Hepatic stellate cell (primary cell): Measurements from ENCODE around the gene EEF1AKMT4.
A peak's percentile ranks its signal among the peaks of the same experiment; 100 is the strongest.
"Not testable (repeated sequence)": the region's sequence is repeated elsewhere in the genome, so short reads cannot be mapped to it uniquely, and the experiment has no call there.

Experiments used
- DNase-seq: peaks from one replicate; pipeline ENCODE4 v3.0.0; 2011; ENCODE audit warnings: low spot score

The EEF1AKMT4 gene

DNA sequence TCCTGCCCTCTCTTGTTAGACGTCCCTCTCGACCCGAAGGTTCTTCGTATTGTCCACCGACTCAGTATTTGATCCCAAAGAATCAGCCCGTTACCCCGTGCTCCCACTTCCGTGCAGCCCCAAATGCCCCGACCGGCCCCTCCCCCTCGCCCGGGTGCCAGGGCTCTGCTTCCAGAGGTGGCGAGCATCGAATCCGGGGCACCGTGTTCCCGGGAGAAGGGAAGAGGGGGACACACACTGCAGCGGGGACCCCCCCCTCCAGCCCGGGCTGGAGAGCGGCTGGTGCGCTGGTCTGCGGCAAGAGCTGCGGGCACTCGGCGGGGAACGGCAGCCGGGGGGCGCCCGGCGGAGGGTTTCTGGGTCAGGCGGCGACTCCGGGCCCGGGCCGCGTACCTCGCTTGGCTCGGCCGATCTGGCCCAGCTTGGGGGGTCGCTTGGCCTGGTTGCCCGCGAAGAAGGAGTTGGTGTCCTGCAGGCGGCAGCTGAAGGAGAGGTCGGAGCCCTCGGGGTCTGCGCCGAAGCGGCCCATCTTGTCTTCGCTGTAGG lies 11.3 kb downstream of the EEF1AKMT4 start:
- DNase-seq, result no peak

DNA sequence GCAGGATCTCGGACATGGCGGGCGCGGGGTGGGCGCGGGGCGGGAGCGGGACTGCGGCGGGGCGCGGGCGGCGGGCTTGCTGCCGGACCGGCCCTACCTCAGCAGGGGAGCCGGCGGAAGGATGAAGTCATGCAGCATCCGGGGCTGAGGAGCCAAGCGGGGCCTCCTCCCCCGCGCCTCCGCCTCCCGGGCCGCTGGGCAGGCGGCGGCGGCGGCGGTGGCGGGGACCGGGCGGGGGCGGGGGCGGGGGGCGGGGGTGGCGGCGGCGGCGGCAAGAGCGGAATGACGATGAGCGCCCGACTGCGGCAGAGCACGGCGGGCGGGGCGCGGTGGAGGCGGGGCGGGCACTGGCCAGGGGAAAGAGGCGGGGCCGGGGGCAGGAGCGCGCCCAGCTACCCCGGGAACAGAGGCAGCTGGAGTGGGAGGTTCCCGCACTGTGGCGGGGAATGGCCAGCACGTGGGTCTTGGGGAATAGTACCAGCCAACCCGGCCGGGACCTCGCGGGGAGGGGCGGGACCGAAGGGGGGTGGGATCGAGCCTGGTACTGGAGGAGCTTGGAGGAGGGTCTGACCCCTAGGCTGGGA lies 11.9 kb downstream of the EEF1AKMT4 start, which contains the start of gene CAMK2N2:
Gene CAMK2N2, minus strand, starts transcription at position 284 of the 584 bp plus-strand sequence. Its CDS starts 268 bp downstream, at position 16.
- peak; percentile 79 for DNase-seq

DNA sequence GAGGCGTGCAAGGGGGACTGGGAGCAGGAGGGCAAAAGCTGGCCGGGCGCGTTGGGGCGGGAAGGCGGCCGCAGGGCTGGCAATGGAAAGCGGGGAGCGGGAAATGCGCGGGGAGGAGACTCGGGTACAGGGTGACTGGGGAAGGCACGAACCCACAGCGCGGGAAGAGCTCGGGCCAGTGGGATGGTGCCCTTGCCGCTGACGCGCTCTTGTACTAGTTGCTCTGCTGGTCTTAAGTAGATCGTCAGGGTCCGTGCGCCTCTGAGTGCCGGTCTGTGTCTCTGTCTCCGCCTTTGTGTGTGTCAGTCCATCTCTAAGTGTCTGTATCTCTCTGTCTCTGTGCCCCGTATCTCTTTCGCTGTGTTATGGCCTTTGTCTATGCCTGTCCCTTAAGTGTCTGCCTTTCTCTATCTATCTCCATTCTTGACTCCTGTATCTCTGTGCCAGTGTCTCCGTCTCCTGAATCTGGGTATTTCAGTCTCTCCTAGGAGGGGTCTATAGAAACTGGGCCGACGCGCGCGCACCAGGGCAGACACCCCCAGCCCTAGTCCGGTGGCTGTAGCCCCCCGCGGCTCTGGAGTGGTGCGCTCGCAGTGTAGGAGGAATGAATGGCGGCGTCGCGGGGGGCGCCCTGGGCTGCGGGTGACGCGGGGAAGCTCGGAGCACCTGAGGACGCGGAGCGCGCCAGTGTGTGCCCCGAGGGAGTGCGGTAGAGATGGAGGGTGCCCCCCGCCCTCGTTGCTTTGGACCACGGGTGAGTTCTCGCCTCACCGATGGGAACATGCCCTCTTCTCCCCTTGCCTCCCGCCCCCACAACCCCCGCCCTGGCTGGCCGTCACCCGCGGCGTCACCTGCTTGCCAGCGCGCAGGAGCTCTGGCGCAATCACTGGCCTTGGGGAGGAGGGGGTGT lies 12.6 kb downstream of the EEF1AKMT4 start:
- peak; percentile 54 for DNase-seq

DNA sequence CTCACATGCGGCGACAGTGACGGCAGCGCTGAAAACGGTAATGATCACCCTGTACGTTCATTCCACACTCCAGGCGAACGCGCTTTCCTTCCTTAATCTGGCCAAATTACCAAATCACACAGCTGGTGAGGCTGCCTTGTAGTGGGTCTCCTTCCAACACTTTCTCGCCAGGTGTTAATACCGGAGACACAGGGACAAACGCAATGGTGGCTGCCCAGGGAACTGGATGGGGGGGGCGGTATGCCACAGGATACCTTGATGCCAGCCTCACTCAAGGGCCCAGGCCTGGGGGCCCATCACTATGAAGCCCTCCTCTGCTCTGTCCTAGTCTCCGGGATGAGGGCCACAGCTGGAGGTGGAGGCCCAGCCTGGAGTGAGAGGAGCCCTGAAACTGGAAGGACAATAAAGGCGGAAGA lies 13.3 kb downstream of the EEF1AKMT4 start:
- no peak for DNase-seq

DNA sequence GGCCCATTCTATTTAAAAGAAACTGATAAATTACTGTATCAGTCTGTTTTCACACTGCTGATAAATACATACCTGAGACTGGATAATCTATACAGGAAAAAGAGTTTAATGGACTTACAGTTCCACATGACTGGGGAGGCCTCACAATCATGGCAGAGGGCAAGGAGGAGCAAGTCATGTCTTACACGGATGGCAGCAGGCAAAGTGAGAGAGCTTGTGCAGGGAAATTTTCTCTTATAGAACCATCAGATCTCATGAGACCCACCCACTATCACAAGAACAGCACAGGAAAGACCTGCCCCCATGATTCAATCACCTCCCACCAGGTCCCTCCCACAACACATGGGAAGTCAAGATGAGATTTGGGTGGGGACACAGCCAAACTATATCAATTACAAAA lies 17.8 kb downstream of the EEF1AKMT4 start:
- not testable (repeated sequence) for DNase-seq

DNA sequence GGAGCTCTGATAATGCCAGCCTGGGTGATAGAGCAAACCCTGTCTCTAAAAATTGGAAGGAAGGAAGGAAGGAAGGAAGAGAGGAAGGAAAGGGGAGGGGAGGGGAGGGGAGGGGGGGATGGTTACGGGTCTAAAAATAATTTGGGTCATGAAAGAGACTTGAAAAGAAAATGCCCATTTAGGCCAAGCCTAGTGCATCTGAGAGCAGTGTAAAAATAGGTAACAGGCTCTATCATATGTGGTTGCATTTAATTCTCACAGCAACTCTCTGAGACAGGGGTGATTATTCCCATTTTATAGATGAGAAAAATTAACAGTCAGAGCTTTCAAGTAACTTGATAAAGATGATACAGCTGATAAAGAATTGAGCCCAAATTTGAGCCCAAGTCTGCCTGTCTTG lies 22.8 kb downstream of the EEF1AKMT4 start:
- no peak for DNase-seq

DNA sequence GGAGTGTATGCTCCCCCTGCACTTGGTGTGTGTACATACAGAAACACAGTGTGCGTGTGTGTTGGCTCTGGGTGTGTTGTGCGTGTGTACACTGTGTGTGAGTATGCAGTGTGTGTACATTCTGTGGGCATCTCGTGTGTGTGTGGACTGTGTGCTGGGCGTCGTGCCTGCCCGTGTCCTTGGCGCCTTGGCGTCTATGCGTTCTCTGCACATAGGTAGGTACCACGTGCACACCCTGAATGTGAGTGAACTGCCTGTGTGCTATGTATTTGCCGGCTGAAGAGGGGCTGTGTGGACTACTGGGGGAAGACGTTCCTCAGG lies 25.9 kb downstream of the EEF1AKMT4 start:
- no peak for DNase-seq

DNA sequence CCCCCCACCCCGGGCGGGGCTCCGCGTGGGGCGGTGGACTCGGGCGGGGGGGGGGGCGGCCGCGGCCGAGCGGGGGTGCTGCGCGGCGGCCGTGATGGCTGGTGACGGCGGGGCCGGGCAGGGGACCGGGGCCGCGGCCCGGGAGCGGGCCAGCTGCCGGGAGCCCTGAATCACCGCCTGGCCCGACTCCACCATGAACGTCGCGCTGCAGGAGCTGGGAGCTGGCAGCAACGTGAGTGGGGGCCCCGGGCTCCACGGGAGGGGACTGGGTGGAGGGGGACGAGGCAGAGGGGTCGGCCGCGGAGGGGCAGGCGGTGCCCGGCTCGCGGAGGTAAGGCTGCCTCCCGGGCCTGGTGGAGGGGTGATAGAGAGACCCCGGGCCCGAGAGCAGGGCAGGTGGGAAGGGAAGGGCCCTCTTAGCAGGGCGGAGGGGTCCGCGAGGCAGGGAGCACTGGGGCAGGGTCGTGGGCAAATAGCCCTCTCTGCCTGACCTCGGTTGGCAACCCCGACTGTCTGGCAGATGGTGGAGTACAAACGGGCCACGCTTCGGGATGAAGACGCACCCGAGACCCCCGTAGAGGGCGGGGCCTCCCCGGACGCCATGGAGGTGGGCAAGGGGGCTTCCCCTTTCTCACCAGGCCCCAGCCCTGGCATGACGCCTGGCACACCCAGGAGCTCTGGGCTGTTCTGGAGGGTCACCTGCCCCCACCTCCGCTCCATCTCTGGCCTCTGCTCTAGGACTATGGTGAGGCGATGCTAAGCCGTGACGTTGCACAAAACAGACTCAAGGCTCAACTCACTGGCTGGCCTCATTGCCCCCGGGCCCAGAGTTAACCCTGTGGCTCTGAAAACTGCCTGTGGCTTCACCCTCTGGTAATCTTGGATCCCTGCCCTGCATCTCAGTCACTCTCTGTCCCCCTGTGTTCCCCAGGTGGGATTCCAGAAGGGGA lies 26.8 kb downstream of the EEF1AKMT4 start, which contains the start of gene ECE2:
Gene ECE2, plus strand, starts transcription at position 62 of the 950 bp plus-strand sequence. Its CDS starts 132 bp downstream, at position 194.
- peak; percentile 32 for DNase-seq

DNA sequence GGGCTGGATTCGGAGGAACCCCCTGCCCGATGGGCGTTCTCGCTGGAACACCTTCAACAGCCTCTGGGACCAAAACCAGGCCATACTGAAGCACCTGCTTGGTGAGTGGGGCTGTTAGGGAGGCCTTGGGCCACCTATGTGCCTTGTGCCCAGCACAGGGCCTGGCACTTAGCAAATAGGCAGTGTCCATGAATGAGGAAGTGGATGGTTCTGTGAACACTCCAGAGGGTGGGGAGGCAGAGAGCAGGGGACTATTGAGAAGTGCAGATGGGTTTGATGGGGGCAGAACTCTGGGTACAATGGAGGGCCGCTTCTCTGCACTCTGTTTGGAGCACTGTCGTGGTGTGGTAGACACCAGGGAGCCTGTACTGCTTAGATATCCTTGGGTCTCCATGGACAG lies 27.9 kb downstream of the EEF1AKMT4 start:
- no peak for DNase-seq

DNA sequence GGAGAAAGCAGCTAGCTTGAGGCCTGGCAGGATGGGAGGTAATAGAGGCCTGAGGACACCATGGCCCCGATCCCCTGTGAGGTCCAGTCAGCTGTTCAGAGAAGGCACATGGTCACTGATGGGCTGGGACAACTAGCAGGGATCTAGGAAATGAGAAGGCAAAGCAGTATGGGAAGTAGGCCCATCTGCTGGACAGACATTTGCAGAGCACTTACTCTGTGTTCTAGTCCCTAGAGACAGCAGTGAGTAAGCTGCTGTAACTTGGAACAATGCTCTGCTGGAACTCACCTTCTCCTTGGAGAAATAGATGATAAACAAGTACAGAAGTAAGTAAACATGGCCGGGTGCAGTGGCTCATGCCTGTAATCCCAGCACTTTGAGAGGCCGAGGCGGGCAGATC lies 33.5 kb downstream of the EEF1AKMT4 start:
- DNase-seq, result no peak

DNA sequence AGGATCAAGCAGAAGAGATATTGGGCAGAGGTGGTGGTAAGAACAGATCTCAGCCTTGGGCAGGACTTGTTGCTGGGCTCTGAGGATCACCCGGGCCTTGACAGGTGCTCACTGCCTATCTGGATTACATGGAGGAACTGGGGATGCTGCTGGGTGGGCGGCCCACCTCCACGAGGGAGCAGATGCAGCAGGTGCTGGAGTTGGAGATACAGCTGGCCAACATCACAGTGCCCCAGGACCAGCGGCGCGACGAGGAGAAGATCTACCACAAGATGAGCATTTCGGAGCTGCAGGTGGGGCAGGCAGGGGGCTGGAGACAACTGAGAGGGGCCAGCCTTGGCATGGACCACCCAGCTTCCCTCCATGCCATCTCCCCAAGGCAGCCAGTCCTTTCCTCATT lies 34.2 kb downstream of the EEF1AKMT4 start:
- no peak for DNase-seq

DNA sequence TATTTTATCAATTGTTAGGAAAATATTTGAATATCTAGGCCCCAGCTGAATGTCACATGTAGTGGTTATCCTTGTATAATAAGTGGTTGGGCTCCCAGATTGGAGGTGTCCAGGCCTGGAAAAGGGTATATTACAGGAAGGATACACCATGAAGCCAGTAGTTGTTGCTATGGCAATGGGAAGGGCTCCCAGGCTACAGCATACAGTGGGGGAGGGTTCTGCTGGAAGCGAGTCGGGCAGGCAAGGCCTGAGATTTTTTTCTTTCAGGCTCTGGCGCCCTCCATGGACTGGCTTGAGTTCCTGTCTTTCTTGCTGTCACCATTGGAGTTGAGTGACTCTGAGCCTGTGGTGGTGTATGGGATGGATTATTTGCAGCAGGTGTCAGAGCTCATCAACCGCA lies 35.2 kb downstream of the EEF1AKMT4 start:
- peak; percentile 91 for DNase-seq

DNA sequence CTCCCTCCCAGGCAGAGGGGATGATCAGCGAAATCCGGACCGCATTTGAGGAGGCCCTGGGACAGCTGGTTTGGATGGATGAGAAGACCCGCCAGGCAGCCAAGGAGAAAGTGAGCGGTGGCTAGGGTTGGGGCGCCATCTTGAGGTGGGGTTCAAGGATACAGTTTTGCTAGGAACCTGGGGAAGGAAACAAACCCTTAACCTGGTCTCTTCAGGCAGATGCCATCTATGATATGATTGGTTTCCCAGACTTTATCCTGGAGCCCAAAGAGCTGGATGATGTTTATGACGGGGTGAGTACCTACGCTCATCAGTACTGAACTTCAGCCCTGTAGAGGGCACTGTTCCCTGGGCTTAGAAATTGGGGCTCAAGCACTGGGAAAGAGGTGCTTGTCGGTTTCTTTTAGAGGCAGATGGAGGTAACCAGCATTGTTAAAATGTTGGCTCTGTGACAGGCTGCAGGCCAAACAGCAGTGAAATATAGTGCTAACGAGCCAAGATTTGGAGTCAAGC lies 40.0 kb downstream of the EEF1AKMT4 start:
- peak; percentile 68 for DNase-seq

DNA sequence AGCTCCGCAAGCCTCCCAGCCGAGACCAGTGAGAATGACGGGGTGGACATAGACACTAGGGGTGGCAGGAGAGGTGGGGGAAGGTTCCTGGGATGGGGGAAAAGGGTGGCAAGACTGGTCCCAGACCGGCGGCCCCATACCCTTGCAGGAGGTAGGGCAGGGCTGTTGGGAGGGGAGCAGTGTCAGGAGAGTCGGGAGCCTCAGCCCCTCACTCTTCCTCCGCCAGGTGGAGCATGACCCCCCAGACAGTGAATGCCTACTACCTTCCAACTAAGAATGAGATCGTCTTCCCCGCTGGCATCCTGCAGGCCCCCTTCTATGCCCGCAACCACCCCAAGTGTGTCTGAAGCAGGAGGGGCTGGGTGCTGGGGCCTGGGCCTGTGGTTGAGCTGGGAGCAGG lies 40.9 kb downstream of the EEF1AKMT4 start:
- no peak for DNase-seq

DNA sequence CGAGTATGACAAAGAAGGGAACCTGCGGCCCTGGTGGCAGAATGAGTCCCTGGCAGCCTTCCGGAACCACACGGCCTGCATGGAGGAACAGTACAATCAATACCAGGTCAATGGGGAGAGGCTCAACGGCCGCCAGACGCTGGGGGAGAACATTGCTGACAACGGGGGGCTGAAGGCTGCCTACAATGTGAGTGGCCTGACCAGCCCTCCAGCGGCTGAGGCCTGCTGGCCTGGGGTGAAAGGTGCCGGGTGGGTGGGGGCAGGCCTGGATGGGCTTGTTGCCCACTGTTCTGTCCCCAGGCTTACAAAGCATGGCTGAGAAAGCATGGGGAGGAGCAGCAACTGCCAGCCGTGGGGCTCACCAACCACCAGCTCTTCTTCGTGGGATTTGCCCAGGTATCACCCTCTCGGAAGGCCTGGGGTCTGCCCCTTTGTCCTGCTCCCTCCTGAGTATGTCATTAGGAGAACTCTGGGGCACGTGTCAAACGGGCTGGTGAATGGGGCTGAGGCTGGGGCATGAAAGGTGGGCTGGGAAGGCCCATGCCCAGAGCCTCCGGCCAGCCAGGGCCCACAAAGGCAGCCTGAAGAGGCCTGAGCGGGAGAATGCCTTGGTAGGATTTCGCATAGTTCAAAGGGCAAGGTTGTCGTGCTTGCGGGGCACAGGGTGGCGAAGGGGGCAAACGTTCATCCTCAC lies 41.7 kb downstream of the EEF1AKMT4 start:
- DNase-seq, result no peak

DNA sequence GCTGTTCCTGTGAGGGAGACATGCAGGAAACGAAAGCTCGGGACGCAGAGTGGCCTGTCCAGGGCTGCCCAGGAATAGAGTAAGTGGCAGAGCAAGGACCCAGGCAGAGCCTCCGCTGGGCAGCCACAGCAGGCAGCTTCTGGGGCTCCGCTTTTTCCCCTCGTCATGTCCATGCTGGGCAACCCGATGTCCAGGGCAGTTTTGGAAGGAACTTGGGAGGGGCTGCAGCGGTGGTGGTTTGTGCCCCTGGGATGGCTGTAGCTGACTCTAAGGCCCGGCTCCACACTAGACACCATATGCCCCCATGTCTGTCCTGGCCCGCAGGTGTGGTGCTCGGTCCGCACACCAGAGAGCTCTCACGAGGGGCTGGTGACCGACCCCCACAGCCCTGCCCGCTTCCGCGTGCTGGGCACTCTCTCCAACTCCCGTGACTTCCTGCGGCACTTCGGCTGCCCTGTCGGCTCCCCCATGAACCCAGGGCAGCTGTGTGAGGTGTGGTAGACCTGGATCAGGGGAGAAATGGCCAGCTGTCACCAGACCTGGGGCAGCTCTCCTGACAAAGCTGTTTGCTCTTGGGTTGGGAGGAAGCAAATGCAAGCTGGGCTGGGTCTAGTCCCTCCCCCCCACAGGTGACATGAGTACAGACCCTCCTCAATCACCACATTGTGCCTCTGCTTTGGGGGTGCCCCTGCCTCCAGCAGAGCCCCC lies 42.4 kb downstream of the EEF1AKMT4 start:
- DNase-seq, result no peak

DNA sequence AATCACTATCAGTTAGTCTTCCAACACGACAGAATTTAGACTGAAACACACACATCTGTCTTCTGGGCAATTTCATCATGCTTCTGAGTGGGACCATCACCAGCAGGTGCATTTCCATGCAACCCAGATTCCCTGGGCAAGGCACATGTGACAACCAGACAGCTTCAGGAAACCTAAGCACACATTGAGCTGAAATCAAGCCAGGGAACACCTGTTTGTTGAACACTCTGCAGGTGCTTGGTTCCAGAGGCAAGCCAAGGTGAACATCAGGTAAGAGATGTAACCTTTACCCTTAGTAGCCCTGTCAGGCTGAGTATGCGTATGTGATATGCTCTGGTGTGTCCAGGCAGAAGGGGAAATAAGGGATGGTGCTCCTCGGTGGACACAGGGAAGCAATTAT lies 46.3 kb downstream of the EEF1AKMT4 start:
- no peak for DNase-seq

DNA sequence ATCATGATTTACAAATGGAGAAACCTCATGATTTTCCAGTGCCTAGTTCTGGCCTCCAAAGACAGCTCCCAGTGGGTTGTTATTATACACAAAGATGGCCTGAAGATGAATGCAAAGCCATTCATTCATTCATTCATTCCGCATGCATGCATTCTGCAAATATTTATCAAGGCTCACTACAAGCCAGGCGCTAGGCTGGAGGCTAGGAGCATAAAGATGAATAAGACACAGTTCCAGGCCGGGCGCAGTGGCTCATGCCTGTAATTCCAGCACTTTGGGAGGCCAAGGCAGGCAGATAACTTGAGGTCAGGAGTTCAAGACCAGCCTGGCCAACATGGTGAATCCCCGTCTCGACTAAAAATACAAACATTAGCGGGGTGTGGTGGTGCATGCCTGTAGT lies 47.1 kb downstream of the EEF1AKMT4 start:
- DNase-seq, result no peak

DNA sequence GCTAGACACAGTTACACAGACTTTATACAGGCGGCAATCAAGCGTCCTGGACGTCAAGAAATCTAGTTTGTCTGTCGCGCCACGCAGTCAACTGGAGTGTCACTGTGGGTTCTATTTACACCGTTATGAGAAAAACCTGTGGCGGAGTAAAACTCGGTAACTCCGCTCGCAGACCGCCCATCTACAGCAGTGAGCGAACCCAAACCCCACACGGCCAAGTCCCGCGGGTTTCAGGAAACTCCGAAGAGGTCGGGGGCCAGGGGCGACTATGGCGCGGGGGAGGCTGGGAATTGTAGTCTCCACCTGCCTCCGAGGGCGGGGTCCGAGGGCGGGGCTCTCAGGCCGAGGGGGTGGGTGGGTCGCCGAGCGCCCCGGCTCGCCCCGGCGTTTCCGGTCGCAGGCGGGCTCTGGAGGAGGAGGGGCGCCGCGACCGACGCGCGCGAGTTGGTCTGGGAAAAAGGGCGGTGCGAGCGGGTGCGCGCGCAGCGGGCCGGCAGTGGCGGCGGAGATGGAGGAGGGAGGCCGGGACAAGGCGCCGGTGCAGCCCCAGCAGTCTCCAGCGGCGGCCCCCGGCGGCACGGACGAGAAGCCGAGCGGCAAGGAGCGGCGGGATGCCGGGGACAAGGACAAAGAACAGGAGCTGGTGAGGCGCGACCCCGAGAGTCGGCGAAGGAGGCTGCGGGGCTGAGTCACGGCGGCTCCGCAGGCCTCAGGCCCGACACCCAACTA lies 49.5 kb downstream of the EEF1AKMT4 start, which contains the start of gene PSMD2:
Gene PSMD2, plus strand, starts transcription at position 483 of the 729 bp plus-strand sequence. Its CDS starts 26 bp downstream, at position 509.
- DNase-seq, result peak; percentile 95
